GM18519 (cell line): Measurements from ENCODE around the gene DENND5A.
"Not testable (repeated sequence)": the region's sequence is repeated elsewhere in the genome, so short reads cannot be mapped to it uniquely, and the experiment has no call there.

Experiments used
- ATAC-seq: cut with Tn5 transposase; IDR thresholded peaks from one replicate; pipeline ENCODE4 v1.9.1; 2021; ENCODE audit warnings: mild to moderate bottlenecking, moderate library complexity; ENCODE audit not compliant: unreplicated experiment, low FRiP score

DENND5A gene

GRCh38 chr11:9266132-9266736, 1.1 kb upstream of the DENND5A start:
- ATAC-seq: no peak

DNA sequence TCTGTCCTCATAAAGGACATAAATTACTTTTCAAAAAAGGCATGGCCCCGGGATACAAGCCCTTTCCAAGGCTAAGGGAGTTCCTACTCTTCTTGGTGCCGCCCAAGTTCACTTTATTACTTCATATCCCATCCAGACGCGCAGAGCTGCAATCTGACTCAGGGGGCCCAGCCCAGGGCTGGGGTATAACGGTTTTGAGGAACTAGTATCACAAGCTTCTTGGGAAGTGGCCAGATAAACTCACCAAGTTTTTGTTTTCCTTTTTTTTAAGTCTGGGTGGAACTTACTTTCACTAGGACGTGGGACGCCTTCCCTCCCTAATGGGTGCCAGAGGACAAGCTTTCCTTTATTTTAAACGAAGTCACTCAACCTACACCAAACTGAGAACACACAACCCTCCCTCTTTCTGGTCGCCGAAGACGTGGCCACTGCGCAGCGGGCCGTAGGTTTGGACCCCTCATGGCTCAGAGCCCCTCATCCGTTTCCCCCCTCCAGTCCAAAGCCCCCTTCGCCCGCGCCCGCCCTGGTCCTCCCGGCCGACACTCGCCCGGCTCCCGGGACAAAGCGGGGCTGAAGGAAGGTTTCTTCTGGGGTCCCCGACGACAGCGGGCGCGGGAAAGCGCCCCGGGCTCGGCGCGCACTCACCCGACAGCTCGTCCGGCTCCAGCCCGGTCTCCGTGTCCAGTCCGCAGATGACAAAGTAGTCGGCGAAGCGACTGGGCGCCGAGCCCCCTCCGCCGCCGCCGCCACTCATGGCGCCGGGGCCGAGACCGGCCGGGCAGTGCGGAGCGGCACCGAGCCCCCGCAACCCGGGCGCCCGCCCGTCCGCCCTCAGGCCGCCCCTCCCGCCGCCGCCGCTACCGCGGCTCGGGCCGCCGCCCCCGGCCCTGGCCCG, 587 bp downstream of the DENND5A start:
- ATAC-seq: no peak

DNA sequence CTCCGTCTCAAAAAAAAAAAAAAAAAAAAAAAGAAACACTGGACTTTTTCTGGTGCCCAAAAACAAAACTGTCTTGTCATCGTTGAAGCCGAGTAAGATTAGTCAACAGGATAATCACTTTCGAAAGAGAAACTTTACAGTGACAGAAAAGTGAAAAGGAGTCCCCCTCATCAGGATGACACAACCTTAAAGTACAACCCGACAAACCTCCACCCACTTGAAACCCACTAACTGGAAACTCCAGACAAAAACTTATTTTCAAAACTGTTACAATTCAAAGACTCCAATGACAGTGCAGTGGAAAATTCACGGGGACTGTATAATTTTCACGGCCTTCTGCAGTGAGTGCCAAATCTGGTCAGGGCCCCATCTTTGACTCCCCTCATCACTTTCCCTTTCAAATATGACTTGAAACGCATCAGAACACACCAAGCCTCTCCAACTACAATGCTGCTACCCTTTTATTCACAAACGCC, 1.3 kb downstream of the DENND5A start:
- ATAC-seq: peak; percentile 55

DNA sequence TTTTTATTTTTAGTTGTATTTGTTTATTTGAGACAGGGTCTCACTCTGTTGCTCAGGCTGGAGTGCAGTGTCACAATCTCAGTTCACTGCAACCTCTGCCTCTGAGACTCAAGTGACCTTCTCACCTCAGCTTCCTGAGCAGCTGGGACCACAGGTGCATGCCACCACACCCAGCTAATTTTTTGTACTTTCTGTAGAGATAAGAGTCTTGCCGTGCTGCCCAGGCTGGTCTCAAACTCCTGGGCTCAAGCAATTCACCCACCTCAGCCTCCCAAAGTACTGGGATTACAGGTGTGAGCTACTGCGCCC, 4.4 kb downstream of the DENND5A start:
- ATAC-seq: not testable (repeated sequence)

DNA sequence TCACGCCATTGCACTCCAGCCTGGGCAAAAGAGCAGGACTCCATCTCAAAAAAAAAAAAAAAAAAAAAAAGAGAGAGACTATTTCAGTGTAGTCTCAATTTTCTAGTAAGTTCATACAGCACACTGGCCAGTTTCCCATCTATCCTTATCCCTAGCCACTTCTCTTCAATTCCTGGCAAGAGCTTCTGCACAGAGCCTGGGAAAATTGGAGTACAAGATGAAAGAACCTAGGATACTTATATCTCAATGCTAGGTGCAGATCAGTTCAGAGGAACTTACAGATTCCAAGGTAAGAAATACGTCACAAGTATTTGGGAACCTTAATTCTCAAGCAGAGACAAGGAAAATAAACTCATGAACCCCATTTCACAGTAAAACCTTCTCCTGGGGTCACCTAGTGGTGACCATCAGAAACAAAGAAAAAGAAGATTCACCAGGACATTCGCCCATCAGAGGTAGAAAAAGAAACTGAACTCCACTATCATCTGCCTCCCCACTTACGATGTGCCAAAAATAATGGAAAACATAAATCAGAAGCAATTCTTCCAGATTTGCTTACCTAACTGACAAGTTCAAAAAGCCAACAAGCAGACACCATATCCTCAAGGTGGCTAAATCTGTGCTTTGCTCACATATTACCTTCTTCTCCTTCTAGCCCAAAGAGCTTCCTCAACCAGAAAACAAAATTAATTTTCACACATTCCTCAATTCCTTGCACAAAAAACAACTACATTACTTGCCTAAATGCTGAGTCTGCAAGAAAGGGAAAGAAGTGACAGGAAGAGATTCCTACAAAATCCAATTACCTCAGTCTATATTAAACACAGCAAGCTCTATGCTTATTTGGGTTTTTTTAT, 4.9 kb downstream of the DENND5A start:
- ATAC-seq: no peak

- not testable (repeated sequence) for ATAC-seq
Observed at GRCh38 chr11:9258279-9258678, 6.9 kb downstream of the DENND5A start.

GRCh38 chr11:9254416-9254815, 10.7 kb downstream of the DENND5A start:
- no peak for ATAC-seq

GRCh38 chr11:9253086-9253485, 12.1 kb downstream of the DENND5A start:
- no peak for ATAC-seq

DNA sequence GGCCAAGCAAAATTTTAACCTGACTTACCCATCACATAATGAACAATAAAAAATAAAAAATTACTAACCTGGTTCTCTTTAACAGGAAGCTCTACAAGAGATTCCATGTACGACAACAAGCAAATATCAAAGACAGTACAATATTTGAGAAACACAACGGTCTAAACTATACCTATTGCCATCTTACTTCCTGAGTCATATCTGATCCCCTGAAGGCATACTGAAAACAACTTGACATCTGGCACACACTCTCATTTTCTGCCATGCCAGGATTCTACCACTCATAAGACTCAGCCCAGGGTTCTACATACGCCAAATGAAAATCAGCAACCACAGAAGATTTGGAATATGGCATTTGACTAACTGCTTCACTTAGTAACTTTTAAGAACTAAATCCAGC, 13.8 kb downstream of the DENND5A start:
- no peak for ATAC-seq

GRCh38 chr11:9250139-9250582, 15.0 kb downstream of the DENND5A start:
- peak; percentile 77 for ATAC-seq

- no peak for ATAC-seq
Observed at GRCh38 chr11:9249252-9249651, 15.9 kb downstream of the DENND5A start.

DNA sequence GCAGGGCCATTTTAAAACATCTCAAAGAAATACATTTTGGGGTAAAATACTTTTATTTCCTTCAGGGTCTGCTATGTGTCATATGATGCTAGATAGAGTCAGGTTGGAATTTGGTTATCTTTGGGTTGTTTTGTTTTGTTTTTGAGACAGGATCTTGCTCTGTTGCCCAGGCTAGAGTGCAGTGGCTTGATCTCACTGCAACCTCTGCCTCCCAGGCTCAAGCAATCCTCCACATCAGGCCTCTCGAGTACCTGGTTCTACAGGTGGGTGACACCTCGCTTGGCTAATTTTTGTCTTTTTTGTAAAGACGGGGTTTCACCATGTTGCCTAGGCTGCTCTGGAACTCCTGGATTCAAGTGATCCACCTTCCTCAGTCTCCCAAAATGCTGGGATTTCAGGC, 17.3 kb downstream of the DENND5A start:
- no peak for ATAC-seq

DNA sequence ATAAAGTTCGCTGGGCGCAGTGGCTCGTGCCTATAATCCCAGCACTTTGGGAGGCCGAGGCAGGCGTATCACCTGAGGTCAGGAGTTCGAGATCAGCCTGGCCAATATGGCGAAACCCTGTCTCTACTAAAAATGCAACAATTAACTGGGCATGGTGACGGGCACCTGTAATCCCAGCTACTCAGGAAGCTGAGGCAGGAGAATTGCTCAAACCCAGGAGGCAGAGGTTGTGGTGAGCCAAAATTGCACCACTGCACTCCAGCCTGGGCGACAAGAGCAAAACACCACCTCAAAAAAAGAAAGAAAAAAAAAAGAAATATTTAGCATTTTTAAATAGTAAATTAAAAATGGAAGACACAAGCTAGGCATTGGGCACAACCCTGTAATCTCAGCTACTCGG, 28.9 kb downstream of the DENND5A start:
- not testable (repeated sequence) for ATAC-seq

DNA sequence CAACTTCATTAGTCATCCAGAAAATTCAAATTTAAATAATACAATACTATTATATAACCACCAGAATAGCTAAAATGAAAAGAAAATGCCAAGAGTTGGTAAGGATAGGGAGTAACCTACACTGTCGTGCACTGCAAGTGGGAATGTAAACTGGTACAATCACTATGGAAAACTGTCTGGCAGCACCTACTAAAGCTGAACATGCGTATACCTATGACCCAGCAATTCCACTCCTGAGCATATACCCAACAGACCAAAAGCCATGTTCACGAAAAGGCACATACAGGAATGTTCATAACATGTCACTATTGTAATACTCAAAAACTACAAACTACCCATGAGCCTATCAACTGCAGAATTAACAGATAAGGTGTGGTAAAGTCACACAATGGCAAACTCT, 32.7 kb downstream of the DENND5A start:
- ATAC-seq: no peak

DNA sequence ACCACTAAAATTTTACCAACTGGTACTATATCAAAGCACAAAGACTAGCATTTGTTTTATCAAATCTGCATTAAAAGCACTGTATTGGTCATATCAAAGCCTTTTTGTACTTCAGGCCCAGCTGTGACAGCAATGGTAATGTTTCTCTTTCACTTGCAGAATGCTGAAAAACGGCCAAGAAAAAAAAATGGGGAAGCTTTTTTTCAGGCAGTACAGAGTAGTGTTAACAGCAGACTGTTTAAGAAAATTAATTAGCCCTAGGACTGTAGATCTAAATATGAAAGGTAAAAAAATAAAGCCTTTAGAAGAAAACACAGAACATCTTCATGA, 33.3 kb downstream of the DENND5A start:
- no peak for ATAC-seq

GRCh38 chr11:9230296-9230695, 34.9 kb downstream of the DENND5A start:
- ATAC-seq: no peak

GRCh38 chr11:9228091-9228490, 37.1 kb downstream of the DENND5A start:
- no peak for ATAC-seq

DNA sequence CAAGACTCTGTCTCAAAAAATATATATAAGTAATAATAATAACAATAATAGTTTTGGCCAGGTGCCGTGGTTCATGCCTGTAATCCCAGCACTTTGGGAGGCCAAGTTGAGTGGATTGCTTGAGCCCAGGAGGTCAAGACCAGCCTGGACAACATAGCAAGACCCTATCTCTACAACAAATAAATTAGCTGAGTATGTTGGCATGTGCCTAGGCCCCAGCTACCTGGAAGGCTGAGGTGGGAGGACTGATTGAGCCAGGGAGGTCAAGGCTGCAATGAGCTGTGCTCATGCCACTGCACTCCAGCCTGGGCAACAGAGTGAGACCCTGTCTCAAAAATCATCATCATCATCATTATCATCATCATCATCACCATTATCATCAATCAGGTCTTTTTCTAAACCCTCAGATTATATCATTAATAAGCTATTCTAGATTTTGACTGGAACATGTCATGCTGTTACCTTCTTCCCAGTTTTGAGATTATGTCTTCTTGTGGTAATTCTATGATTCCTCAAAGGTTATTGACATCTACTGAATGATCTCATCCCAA, 39.3 kb downstream of the DENND5A start:
- ATAC-seq: no peak

DNA sequence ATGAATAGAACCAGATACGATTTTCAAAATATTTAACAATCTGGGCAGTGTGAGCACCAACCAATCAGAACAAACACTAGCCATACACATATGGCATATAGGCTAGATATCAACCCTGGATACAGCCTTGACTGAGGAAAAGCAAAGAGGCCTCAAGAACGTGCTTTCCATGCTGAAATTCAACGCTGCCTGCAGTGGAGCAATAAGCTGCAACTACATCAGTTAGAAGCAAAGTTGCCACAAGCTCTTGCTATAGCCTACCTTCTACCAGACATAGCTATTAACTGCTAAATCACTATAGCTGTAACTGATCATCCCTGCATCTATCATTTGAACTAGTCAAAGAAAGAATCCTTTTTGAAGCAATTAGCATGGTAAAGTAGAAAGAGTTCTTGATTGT, 42.5 kb downstream of the DENND5A start:
- no peak for ATAC-seq

- ATAC-seq: not testable (repeated sequence)
Observed at GRCh38 chr11:9220853-9221252, 44.3 kb downstream of the DENND5A start.

- ATAC-seq: no peak
Observed at GRCh38 chr11:9219572-9219971, 45.6 kb downstream of the DENND5A start.
